AG08395 (cell line): ENCODE data around the gene OPCML.

Experiments
- DNase-seq: peaks from one replicate; pipeline ENCODE4 v3.0.0; 2012; ENCODE audit warnings: mixed read lengths, low spot score

The OPCML gene

GRCh38 chr11:132888226-132888625 is 644.1 kb downstream of the OPCML start:
- peak; percentile 19 for DNase-seq

DNA sequence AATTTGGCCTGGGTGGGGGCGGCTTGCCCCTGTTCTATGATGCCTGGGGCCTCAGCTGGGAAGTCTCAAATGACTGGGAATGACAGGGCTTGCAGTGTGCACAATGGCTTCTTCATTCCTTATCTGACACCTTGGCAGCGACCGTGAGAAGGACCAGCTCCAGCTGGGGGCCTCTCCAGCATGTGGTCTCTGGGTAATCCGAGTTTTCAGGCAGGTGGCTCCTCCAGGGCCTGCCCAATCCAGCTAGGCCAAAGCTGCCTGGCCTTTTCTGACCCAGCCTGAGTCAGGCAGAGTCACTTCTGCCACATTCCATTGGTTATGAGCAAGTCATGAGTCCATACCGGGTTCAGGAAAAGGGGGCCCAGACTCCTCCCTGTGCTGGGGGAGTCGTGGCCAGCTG is 646.0 kb downstream of the OPCML start:
- peak; percentile 61 for DNase-seq

DNA sequence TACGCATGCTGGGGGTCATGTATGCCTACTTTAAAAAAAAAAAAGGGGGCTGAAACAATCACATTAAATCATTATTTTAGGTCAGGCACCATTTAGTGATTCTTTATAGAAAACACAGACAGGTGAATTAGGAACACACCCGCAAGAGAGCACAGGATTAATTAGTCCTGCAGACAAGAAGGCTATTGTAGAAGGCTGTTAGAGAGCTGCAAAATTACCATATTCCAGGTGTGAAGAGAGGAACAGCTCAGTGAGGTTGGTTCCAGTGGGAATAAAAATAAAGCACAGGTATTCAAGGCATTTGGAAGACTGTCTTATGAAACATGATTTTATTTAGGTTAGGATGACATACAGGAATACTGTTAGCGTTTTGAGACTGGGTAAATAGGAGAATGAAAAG is 649.1 kb downstream of the OPCML start:
- DNase-seq = no peak

GRCh38 chr11:132881622-132882021 is 650.7 kb downstream of the OPCML start:
- DNase-seq = no peak

DNA sequence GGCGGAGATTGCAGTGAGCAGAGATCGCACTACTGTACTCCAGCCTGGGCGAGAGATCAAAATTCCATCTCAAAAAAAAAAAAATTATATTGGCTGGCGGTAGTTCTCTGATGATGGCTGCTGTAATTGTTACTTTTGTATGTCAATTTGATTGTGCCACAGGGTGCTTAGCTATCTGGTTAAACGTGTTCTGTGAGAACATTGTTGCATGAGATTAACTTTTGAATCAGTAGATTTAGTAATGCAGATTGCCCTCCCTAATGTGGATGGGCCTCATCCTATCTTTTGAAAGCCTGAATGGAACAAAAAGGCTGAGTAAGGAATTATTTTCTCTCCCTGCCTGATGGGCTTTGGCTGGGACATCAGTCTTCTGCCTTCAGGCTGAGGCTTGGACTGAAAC is 654.2 kb downstream of the OPCML start:
- DNase-seq = no peak

- no peak for DNase-seq
These were observed 655.6 kb downstream of the OPCML start for GRCh38 chr11:132876705-132877104.

DNA sequence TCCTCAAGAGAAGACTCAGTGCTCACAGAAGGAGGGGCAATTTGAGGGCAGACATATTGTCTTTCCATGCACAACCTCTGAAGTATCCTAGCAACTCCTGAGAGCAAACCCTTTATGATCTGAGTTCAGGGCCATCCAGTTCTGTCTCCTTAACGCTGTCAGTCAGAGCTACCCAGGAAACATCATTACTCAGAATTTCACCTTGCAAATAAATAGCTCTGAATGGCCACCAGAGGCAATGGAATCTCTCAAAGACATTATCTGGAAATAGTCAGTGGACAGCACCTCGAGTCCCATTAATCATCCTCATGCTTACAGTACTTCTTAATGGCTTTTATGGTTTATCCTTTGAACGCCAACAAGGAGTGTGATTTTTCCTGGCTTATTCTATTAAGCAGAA is 656.1 kb downstream of the OPCML start:
- no peak for DNase-seq

DNA sequence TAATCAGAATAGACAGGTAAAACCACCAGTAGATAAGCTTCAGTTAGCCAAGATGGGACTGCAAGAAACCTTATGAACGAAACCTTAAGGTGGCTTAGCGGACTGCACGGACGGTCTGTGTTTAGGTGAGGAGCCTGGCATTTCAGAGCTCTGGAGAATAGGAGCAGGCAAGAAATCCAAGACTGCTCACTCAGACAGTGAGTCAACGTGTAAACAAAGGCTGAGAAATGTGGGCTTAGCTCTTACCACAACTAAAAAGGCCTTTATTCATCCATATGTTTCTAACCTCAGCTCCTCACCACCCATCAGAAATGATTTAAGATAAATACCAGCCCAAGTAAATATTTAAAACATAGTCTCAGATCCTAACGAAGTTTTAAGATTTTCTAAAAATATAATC is 657.7 kb downstream of the OPCML start:
- peak; percentile 71 for DNase-seq

DNA sequence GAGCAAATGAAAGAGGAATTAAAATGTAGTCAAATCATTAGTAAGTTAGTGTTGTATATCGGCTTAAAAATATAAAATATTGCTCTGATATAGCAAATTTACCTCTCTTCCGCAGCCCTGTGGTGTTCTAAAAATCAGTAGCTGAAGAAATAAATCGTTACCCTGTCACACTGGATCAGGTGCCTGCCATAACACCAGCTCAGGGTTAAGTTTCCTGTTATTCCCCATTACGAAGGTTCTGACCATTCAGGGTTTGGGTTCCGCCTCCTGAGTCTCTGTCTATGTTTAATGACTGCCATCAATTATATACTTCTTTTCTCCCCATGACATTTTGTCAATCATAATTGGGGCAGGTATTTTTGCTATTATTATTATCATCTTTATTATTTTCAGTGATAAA is 658.5 kb downstream of the OPCML start:
- DNase-seq = no peak

DNA sequence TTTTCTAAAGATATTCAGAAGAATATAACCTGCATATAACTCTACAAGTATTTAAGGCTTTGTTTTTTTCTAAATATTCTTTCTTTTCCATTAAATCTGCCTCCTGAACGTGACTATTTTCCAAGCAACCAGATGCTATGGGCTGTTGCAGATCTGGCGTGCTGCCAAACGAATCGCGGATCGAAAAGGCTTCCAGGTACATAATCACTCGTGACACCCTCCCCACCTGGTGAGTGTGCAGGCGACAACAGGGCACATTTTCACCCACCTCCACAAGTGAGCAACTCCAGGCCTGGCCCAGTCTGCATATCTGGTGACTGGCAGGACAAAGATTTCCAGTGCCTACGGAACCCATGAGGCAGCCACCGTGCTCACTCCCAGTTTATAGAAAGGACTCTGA is 660.1 kb downstream of the OPCML start:
- DNase-seq = no peak

DNA sequence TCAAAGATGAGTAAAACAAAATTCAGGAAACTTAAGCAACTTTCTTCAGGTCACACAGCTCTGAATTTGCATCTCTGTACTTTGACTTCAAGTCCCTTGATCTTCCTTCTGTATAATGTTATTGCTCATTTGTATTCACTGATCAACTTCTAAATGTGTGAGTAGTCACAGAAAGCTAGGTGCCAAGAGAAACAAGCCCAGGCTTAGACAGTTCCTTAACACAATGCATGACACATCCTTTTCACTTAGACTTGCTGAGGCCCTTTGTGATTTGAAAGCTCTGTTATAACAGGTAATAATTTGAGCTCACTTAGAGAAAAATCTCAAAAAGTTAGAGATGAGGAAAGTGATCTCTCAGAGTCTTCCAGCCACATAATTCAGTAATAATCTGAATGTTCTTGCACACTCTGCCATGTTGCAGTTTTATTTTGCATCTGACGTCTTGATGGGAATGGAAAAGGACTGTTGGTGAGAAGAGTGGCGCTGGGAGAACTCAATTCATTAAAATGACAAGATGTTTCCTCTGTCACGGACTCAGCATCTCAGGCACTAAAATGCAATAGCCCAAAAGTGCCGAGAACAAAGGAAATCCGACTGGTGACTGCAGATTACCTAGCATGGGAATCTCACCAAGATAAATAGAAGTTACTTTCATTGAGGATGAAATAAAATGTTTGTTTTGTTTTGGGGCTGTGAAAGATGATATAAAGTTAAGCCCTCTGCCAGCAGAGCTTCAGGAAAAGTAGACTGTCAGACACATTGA is 665.3 kb downstream of the OPCML start:
- no peak for DNase-seq

GRCh38 chr11:132865623-132866022 is 666.7 kb downstream of the OPCML start:
- no peak for DNase-seq

DNA sequence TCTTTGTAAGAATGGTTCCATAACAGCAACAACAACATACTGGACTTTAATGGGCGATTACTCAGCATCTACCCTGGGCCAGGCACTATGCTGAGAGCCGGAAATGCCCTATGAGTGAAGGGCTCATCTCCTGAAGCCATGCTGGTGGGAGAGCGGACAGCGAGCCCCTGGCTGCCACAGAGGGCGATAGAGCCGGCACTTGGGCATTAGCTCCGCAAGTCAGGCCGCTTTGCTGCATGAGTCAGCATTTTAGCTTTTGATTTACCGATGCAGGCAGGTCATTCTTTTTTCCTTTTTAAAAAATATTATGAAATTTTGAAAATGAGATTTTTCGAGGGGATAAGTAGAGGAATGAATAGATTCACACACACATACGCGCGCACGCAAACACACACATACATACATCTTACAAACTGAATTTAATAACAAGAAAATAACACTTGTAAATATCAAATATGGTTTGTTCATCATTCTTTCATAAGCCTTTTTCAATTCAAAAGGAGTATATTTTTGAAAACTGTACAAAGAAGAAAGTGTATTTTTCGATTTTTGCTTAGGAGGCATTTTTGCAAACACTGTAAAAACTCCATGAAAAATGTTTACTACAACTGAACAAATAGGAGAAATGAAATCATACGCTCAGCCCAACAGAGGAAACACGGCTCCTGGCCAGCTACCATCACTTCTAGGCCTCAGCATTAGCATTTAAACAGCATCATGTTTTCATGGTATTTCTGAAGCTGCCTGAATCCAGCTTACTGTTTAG is 667.3 kb downstream of the OPCML start:
- DNase-seq = no peak

DNA sequence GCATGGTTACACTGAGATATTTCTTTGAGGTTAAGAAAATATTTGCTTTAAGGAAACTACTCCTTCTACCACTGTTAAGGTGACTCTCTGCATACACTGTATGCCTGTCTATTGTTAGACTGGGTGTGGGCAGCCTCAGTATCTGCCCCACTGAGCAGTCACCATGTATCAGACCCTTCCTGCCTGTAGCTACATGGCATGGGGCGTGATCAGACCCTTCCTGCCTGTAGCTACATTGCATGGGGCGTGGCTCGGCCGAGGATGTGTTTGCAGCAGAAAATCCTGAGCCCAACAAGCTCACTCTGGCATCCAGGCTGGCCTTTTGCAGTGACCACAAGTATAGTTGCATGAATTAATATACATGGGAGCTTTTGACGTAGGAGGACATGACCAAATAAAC is 669.4 kb downstream of the OPCML start:
- no peak for DNase-seq

DNA sequence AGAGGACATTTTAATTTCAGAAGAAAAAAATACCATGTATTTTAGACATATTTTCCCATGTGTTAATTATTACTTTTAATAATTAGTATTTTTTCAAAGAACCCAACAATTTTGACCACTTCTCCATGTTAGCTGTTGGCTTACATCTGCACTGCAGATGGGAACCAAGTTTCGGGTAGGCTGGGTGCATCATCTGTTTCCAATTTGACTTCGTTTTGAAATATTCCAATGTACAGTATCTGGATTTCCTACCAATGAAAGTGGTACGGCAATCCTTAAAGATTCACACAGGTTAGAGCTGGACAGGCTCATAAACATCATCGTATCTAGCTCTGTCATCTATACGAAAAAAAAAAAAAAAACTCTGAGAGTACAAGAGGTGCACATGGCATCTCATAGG is 670.2 kb downstream of the OPCML start:
- no peak for DNase-seq

DNA sequence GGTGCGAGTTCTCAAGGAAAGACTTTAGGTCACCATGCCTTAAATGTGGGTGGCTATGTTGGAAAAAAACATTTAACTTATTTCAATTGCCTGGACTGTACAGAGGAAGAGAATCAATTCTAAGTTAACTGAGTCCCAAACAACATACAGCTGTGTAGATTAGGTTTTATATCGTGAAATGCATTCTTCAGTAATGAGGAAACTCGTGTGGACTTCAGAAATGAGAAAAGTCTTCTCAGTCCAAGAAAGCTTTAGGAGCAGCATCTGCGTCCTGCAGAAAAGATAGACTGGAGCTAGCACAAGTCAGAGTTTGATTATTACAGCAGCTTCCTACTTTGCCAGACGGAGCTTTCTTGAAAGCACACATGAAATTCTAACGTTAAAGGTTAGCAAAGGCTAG is 673.0 kb downstream of the OPCML start:
- no peak for DNase-seq

DNA sequence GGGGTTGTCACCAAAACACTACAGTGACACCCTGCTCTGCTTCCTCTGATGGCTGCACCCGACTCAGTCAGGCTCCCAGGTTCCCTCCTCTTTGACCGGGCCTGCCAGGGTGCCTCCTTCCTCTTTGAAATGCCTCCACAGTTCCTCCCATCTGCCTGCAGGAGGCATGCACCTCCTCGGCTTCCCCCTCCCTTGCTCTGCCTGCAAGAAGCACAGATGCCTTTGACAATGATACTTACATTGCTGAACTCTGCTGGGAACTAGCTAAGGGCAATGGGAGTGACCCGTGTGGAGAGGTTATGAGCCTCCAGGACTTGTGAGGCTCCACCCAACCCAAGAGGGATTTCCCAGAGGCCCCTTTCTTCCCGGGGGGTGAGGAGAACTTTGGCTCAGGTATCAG is 674.1 kb downstream of the OPCML start:
- DNase-seq = peak; percentile 43

DNA sequence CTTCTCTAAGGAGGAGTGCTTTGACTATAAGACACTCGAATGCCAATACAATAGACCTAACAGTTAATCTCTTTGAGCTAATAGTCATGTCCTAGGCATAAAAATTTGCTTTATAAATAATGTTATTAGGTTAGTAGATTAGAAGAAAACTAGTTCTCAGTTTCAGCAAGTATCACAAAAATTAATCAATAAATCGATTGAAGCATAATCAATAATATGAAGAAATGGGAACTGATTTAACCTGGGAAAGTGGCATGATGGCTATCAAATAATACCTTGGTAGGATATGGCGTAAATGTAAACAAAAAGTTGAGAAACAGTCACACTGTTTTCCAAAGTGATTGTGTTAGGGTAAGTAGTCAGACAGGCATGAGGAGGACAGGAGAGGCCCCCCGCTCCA is 676.3 kb downstream of the OPCML start:
- DNase-seq = no peak

DNA sequence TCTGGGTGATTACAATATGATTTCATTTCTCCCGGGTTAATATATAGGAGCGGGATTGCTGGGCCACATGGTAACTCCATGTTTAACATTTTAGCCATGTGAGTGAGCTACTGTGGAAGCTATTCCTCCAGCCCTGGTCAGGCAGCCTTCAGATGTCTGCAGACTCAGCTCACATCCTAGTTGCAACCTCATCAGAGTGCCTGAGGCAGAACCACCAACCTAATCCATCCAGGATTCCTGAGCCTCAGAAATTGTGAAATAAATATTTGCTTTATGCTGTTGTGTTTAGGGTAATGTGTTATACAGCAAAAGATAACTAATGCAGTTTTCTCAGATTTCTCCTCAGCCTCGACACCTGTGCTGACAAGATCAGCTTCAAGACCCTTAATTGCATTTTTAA is 676.8 kb downstream of the OPCML start:
- no peak for DNase-seq

DNA sequence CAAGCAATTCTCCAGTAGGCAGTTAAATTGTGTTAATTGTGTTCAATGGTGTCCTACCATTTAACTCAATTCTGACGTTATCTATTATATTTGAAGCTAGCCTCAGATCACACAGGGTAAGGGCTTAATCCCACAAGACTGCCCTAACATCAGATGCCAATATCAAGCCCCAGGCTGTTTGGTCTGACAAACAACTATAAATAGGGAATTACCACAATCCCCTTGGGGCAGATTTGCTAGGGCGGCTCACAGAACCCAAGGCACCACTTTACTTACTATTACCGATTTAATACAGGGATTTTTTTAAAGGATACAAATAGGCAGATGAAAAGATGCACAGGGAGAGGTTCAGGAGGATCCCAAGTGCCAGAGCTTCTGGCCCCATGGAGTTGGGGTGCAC is 678.4 kb downstream of the OPCML start:
- DNase-seq = no peak

- DNase-seq = no peak
These were observed 679.9 kb downstream of the OPCML start for GRCh38 chr11:132852361-132852760.

DNA sequence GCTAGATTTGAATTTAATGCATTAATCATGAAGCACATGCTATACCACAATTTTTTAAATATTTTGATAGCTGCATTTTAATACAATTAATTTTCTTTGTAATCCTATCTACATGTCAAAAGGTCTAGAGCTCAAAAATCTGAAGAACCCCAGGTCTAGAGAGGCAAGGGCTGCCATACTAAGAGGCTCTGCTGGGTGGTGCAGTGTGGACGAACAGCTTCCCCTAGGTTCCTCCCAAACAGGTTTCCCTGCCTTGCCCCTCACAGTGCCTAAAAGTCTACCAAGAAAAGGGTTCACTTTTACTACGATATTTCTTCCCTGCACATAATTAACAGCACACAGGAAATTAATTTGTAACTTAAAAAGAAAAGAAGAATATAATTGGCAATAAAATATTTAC is 681.1 kb downstream of the OPCML start:
- DNase-seq = no peak

DNA sequence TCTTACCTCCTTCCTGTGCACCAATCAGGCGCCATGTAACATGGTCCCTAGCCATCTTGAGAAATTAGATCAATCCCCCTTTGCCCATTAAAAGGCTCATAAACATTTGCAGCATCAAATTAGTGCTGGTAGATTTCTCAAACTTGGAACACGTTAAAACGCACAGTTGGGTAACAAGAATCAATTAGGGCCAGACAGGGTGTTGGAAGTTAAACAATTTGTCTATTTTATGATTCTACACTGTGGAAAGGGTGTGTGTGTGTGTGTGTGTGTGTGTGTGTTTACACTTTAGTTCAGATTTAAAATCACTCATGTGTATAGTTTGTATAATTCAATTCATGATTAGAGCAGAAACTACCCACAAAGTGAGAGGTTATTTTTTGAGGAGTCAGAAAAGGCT is 682.0 kb downstream of the OPCML start:
- DNase-seq = no peak

GRCh38 chr11:132848336-132848735 is 684.0 kb downstream of the OPCML start:
- DNase-seq = peak; percentile 62
